Stimulated activated CD8-positive, alpha-beta memory T cell treated with anti-CD3 and anti-CD28 coated beads, Interleukin-7, amount 100 ng/mL, for 24 hours (primary cell): ENCODE results near the gene KRTAP11-1.
A peak's percentile ranks its signal among the peaks of the same experiment; 100 is the strongest.

Experiments used
- DNase-seq: peaks from one replicate; pipeline ENCODE4 v3.0.0-alpha.2; 2020; ENCODE audit warnings: low read depth

Gene KRTAP11-1

GRCh38 chr21:30881480-30881879, at the start of gene KRTAP11-1:
TSS of gene KRTAP11-1 (minus strand) at chr21:30881580. CDS start at chr21:30881524, 56 bp downstream.
- no peak for DNase-seq

- DNase-seq = no peak
Observed at GRCh38 chr21:30924146-30924700, 42.8 kb upstream of the KRTAP11-1 start.

- no peak for DNase-seq
Observed at GRCh38 chr21:30921129-30921528, 39.7 kb upstream of the KRTAP11-1 start.

- DNase-seq = no peak
Observed at GRCh38 chr21:30917557-30917956, 36.2 kb upstream of the KRTAP11-1 start.

- DNase-seq = no peak
Observed at GRCh38 chr21:30900881-30901280, 19.5 kb upstream of the KRTAP11-1 start.

GRCh38 chr21:30882866-30883597, 1.7 kb upstream of the KRTAP11-1 start:
- no peak for DNase-seq

- no peak for DNase-seq
Observed at GRCh38 chr21:30880914-30881313, 466 bp downstream of the KRTAP11-1 start.

GRCh38 chr21:30874526-30874925, 6.9 kb downstream of the KRTAP11-1 start:
- DNase-seq = no peak

GRCh38 chr21:30847627-30848500, 33.5 kb downstream of the KRTAP11-1 start:
- no peak for DNase-seq

- no peak for DNase-seq
Observed at GRCh38 chr21:30842990-30843389, 38.4 kb downstream of the KRTAP11-1 start.

GRCh38 chr21:30839304-30839703, 42.1 kb downstream of the KRTAP11-1 start:
- peak; percentile 3 for DNase-seq

- no peak for DNase-seq
Observed at GRCh38 chr21:30838536-30838935, 42.8 kb downstream of the KRTAP11-1 start.

- no peak for DNase-seq
Observed at GRCh38 chr21:30831194-30831765, 50.1 kb downstream of the KRTAP11-1 start.
